SH-SY5Y (cell line): ENCODE measurements around the gene FUCA2.

Experiments used
- GATA2 ChIP-seq: IDR thresholded peaks from 2 replicates; pipeline ENCODE4 v1.6.1; 2011; ENCODE audit warnings: mild to moderate bottlenecking, low read depth, low read length
- GATA3 ChIP-seq: IDR thresholded peaks from 2 replicates; pipeline ENCODE4 v1.6.1; 2011; ENCODE audit warnings: low read depth, mild to moderate bottlenecking, low read length, moderate library complexity

Gene FUCA2

DNA sequence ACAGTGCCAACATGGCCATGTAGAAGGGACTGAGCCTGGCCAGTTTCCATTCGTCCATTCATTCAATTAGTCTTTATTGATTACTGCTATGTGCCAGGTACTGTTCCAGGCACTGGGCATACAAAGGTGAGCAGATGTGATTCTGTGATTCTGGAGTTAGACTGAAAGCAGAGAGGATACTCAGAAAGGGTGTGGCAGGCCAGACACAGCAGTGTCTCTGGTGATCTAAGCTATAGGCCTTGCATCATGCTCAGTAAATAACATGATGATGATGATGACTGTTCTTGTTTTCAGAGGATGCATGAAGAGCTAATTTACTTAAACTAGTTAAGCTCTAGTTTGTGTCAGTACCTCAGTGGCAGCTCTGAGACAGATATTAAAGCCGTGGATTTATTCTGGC, 31.4 kb upstream of the FUCA2 start:
- no peak for TF ChIP-seq GATA2
- no peak for TF ChIP-seq GATA3

DNA sequence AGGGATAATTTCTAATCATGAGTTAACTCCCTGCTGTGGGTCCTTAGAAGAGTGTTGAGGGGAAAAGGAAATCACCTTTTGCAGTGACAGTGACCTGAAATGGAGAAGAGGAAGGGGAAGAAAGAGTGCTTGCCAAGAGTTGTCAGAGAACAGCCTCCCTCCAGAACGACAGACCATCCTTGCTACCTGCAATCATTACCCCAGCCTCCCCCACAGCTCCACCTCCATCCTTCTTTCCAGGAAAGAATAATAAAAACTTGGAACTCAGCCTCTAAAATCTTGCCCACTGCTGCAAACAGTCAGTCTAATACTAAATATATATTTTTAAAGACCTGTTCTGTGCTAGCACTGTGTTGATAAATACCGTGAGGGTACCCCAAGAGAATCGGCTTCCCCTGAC, 28.7 kb upstream of the FUCA2 start:
- TF ChIP-seq GATA2 (no peak), GATA3 (no peak)

DNA sequence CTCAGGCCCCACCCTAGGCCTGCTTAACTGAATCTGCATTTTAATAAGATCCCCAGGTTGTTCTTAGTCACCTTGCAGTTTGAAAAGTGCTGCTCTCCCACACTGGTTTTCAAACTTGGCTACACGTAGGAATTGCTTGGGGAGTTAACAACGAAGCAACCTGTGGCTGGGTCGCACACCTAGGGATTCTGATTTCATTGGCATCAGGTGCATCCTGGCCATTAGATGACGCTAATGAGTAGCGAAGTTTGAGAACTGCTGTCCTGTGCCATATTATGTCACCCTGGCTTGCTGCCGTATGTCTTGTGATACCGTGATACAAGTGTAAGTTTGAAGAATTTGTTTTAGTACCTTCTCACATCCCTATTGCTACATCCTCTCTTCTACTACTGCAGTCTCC, 28.2 kb upstream of the FUCA2 start:
- no peak for TF ChIP-seq GATA3
- no peak for TF ChIP-seq GATA2

DNA sequence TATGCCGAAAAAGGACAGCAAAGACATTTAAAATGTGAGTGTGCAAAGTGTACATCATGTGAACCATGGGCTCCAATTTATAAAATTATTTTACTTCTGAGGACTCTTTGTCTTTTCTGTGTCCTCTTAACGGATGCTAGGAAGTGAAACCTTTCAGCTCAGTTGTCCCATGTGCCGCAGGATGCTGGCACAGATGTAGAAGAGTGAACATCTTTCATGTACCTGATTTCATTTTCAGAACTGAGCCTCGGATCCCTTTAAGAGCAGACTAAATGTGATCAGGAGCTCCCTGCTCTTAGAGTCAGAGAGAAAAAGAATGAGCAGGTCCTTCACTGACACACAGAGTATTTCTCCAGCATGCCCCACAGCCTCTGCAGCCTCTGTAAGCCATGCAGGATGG, 27.6 kb upstream of the FUCA2 start:
- no peak for TF ChIP-seq GATA2
- no peak for TF ChIP-seq GATA3

DNA sequence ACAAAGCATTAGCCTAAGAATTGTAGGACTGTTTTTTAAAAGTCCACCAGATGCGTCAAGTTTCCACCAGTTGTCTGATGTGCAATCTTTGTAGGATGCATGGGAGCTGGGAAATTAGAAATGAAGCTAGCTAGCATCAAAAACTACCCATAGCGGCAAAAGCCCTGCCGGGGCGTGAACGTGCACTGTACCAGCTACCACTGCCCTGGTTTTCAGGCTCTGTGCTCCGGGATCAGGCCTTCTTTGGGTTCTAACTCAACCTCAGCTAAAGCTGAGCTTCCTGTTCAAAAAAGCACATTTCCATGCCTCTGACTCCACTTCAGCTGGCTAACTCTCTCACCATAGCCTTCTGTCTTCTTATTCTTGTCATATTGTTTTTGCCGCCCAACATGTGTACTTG, 26.9 kb upstream of the FUCA2 start:
- TF ChIP-seq GATA3: no peak
- TF ChIP-seq GATA2: no peak

DNA sequence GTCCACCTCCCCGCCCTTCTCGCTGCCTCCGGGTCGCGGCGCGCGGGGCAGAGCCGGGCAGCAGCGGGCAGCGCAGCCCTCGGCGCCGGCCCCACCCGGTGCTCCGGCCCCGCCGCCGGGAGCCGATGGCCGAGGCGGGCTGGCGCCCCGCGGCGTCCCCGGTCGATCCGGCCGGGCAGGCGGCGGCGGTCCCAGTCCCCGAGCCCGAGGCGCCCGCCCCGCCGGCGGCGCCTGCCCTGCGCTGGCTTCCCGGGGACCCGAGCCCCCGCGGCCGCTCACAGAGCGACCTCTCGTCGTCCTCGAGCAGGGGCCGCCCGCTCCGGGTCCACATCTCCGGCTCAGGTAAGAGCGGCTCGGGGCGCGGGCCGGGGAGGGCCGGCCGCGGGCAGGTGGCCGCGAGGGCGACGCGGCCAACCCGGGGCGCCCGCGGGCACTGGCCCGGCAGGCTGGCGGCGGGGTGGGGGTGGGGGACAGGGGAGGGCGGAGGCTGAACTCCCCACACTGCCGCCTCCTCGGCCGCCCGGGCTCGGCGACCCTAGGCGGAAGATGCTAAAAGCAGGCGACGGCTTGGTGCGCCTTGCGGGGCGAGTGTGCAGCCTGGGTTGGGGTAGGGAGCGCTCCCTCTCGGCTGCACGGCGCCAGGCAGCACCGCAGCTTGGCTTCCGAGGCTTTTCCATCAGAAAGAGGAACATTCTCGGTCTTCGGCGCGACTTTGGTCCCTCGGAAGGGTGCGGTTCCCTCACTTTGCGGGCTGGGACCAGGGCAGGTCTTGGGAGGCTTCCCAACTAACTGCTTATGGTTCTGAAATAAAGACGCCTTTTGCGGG, 25.6 kb upstream of the FUCA2 start:
- TF ChIP-seq GATA2 (no peak), GATA3 (no peak)

DNA sequence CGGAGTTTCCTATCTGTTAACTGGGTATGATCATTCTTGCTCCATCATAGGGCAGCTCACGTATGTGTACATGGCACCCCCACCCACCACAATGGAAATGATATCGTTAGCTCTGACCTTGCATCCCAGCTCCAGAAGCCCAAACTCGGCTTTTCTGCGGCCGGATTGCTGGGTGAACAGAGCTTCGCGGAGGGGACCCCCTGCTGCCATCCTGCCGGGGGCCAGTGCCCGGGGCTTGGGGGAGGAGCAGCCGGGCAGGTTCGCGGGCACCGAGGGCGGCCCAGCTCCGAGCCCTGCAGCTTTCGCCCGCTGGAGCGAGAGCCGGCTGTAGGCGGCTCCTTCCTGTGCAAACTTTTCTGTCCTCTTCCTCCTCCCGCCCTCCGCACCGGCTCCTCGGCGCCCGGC, 24.9 kb upstream of the FUCA2 start:
- TF ChIP-seq GATA2: no peak
- no peak for TF ChIP-seq GATA3

DNA sequence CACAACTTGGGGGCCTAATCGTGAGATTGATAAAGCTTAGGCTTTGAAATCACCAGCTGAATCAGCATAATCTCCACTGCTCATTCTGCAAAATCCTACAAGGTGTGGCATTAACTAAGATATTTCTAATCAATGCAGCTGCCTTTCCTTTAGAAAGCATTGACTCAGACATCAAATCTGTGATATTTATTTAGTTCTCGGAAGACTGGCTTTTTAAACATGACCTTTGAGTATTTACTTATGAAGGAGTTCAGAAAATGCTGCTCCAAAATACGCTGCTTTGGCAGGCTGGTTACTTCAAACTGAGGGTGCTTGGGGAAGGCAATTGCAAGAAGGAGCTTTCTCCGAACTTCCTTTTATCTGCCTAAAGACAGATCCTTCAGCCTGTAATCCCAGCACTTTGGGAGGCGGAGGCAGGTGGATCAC, 23.7 kb upstream of the FUCA2 start:
- no peak for TF ChIP-seq GATA3

DNA sequence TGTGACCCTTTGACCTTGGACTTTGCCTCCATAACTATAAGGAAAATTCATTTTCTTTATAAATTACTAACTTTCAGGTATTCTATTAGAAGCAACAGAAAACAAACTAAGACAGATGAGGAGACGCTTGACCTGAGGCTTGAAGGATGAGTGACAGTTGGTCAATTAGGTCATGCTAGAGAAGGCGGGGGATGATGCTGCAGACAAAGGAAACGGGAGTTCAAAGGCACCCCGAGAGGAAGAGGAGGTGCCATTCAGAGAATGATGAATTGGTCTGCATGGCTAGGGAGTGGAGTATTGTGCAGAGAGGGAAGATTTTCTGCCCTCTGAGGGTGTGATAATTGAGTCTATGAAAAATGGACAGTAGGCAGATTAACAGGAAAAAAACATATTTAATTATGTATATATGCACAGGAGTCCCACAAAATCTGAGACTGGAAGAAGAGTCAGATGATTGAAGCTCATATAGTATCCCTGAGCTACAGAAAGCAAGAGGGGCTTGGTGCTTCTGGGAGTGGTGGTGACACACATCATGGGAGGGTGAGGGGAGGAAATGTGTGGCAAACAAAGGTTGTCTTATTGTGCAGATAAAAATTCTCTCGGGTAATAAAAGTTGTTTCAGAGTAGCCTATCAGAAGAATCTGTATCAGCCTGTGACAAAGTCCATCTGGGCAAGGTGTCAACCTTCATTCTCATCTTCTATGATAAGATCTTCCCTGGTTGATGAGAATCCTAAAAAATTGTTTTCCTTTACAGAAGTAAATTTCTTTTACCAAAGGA, 20.4 kb upstream of the FUCA2 start:
- TF ChIP-seq GATA3 (no peak), GATA2 (no peak)

DNA sequence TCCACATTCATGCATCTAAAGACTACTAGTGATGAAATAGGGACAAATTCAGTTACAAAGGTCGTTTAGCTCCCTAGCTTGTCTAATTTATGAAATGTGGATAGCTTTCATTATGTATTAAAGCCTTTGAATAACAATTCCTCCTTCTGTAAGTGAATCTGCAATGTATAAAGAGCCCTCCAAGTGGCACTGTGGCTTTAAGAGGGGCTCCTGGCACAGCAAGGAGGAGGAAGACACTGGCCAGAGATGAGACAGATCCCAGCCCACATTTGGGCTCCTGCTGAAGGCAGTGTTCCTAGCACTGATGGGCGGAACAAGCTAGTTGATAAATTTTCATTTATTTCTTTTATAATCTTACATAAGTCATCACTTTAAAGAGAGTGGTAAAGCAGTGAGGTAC, 17.6 kb upstream of the FUCA2 start:
- no peak for TF ChIP-seq GATA3
- no peak for TF ChIP-seq GATA2

DNA sequence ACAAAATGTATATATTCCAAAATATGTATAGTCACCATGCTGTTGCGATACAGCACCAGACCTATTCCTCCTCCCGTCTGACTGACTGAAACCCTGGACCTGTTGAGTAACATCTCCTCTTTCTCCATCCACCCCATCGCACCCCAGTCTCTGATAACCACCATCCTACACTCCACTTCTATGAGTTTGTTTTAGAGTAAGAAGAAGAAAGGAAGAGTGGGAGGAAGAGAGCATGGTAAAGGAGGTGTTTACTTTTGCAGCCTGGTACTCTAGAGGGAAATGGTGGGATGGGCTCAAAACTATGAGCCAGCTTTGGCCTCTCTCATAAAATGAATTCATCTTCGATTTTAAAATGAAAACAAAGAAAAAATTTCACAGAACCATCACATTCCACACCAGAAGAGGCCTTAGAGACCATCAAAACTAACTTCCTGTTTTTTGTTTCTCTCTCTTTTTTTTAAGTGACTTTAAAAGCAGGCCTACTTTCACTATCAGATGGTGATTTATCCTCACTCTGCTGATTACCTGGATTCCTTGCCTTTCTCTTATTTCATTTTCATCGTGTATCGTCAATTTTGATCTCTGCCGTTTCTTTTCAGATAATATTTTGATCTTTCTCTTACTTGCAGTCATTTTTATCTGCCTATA, 16.8 kb upstream of the FUCA2 start:
- TF ChIP-seq GATA2 (no peak), GATA3 (no peak)

DNA sequence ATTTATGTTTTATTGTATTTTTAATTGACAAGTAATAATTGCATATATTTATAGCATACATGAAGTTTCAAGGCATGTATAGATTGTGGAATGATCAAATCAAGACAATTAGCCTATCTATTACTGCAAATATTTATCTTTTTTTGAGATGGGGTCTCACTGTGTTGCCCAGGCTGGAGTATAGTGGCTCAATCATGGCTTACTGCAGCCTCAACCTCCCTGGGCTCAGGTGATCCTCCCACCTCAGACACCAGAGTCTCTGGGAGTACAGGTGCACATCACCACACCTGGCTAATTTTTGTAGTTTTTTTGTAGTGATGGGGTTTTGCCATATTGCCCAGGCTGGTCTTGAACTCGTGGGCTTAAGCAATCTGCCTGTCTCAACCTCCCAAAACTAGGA, 16.2 kb upstream of the FUCA2 start:
- TF ChIP-seq GATA3 (no peak), GATA2 (no peak)

DNA sequence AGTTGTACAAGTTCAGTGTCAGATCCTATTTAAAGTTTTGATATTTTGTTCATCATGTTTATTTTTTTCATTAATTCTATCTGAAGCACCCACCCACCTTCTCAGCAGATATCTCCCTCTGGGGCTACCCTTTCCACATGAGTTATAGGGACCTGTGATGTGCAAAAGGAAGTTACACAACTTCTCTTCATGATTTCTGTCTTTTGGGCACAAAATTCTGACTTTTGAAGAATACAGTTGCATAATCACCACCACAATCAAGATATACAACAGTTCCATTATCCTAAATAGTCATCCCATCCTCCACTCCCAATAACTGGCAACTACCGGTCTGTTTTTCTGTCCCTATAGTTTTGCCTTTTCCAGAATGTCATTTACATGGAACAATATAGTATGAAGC, 13.8 kb upstream of the FUCA2 start:
- TF ChIP-seq GATA2: no peak
- no peak for TF ChIP-seq GATA3

DNA sequence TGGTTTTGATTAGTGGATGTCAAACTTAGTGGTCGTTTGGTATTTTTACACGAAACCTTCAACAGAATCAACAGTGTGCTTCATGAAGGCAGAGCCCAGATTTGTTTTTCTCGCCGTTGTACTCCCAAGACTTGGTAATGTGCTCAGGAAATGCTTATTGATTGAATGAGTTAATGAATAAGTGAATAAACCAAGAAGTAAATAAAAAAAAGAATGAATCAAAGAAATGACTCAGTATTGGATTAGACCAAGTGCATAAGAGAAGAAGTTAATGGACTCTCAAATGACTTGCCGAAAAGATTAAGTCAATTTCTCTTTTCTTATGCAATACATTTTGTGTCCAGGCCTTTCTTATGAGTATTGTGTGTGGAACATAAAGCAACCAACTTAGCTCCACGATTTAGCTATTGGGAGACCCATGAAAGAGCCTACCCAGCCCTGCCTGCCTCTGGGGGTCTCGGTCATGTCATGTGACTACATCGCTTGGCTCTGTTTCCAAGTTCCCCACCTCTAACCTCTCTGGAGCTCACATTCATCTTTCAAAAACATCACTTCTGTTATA, 10.6 kb upstream of the FUCA2 start:
- TF ChIP-seq GATA2 (no peak), GATA3 (no peak)
